ENCODE data around the gene SKP1. TPM values are rescaled to one million over a fixed set of nuclear protein-coding genes. Genes with fewer than 3 reads are reported as not detected.

The SKP1 gene
- total RNA-seq, 1 experiment from 2014 or later, result 348 TPM

DNA sequence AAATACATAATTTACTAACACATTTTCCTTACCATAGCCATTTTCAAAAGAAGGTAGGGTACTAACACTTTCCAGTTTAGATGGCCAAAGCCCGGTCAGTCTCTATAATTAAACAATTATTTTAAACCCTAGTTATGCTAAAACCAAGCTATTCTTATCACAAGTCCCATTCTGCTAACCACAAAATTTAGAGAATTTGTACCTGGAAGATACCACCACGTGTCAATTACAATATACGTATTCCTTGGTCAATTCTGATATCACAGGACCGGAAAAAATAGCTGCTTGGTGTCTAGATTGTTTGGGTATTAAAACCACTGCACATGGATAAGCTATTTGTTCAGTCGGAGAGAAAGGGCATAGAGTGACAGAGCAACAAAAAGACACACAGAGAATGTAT is 18.9 kb upstream of the SKP1 start:
- Histone ChIP-seq H3K9ac (ENCODE audit: extremely low read depth, insufficient read length, low read length) (no peak overlapping the region), H2BK20ac (ENCODE audit: low read depth, low read length, poor library complexity, severe bottlenecking) (no peak overlapping the region), H3K14ac (ENCODE audit: insufficient read depth, low read length) (no peak overlapping the region), H3K56ac (ENCODE audit: insufficient read length, low read depth, low read length) (no peak overlapping the region), H3K9me3 (ENCODE audit: control insufficient read depth, low read depth, low read length) (no peaks in the 10 kb centered on the region), H4K5ac (ENCODE audit: insufficient read length, low read depth, low read length) (no peak overlapping the region), H3K79me1 (ENCODE audit: insufficient read depth, low read depth, low read length, poor library complexity, severe bottlenecking) (no peaks in the 10 kb centered on the region), H4K20me1 (ENCODE audit: control insufficient read depth, insufficient read depth, insufficient read length) (no peaks in the 10 kb centered on the region), H3K4me1 (ENCODE audit: insufficient read depth, low read length) (no peaks in the 10 kb centered on the region), H3K23ac (ENCODE audit: insufficient read length, low read depth, low read length) (no peak overlapping the region), H2BK15ac (ENCODE audit: low read depth, low read length) (no peak overlapping the region), H3K4ac (ENCODE audit: low read depth, low read length) (no peak overlapping the region), H2AK5ac (ENCODE audit: insufficient read length, low read length) (no peak overlapping the region), H3K27me3 (ENCODE audit: insufficient read depth, low read length) (no peaks in the 10 kb centered on the region), H3K79me2 (ENCODE audit: insufficient read depth, low read length) (no peaks in the 10 kb centered on the region), H2BK12ac (ENCODE audit: insufficient read length, low read depth, low read length) (no peak overlapping the region), H3K27ac (ENCODE audit: insufficient read length, low read depth, low read length) (no peak overlapping the region), H2BK120ac (ENCODE audit: low read depth, low read length, poor library complexity, severe bottlenecking) (no peak overlapping the region), H3T11ph (ENCODE audit: low read length) (no peak overlapping the region), H2AFZ (ENCODE audit: low read length) (no peak overlapping the region), H3K23me2 (ENCODE audit: insufficient read length, low read depth, low read length, poor library complexity, severe bottlenecking) (no peaks in the 10 kb centered on the region), H2BK5ac (ENCODE audit: insufficient read length, low read length) (no peak overlapping the region), H3K18ac (ENCODE audit: insufficient read length, low read depth, low read length) (no peak overlapping the region), H4K8ac (replicated peaks; ENCODE audit: insufficient read length, low read depth, low read length) (no peak overlapping the region), H3K4me2 (ENCODE audit: insufficient read depth, insufficient read length, low read length) (no peak overlapping the region), H4K91ac (ENCODE audit: insufficient read length, low read depth, low read length) (no peak overlapping the region)
- H3K27me3 Mint-ChIP-seq (ENCODE audit: low read depth), result no peaks in the 10 kb centered on the region
- peaks cover 34 to 61% (median 51%) of the 10 kb centered on the region in 3 experiments; a peak in 6 of 7 replicates for H3K36me3 Mint-ChIP-seq (ENCODE audit: insufficient read depth in 1 of 3, low read depth in 3 of 3)
- H3K4me1 Mint-ChIP-seq, result no peaks in the 10 kb centered on the region
- no CpG with 5 or more reads among the region's 5 CpGs for WGBS (ENCODE audit: extremely low coverage, insufficient read length, low lambda C conversion rate)
- no peaks in the 10 kb centered on the region for H3K9me3 Mint-ChIP-seq
- TF ChIP-seq, protein P1, sequence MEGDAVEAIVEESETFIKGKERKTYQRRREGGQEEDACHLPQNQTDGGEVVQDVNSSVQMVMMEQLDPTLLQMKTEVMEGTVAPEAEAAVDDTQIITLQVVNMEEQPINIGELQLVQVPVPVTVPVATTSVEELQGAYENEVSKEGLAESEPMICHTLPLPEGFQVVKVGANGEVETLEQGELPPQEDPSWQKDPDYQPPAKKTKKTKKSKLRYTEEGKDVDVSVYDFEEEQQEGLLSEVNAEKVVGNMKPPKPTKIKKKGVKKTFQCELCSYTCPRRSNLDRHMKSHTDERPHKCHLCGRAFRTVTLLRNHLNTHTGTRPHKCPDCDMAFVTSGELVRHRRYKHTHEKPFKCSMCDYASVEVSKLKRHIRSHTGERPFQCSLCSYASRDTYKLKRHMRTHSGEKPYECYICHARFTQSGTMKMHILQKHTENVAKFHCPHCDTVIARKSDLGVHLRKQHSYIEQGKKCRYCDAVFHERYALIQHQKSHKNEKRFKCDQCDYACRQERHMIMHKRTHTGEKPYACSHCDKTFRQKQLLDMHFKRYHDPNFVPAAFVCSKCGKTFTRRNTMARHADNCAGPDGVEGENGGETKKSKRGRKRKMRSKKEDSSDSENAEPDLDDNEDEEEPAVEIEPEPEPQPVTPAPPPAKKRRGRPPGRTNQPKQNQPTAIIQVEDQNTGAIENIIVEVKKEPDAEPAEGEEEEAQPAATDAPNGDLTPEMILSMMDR (conservative IDR thresholded peaks at IDR 0.05), result no peak
- no peak for DNase-seq
- no peak overlapping the region for H3K27ac Mint-ChIP-seq
- H3K4me3 Mint-ChIP-seq, result no peak overlapping the region
